Testis (tissue), 3 donors: ENCODE measurements around the gene TBC1D1. TPM values are rescaled to one million over a fixed set of nuclear protein-coding genes. Genes with fewer than 3 reads are reported as not detected.

Experiments used
- DNase-seq: peaks from one replicate; pipeline ENCODE4 v3.0.0-alpha.2; 2019
- H3K27ac ChIP-seq, 2 donors: fragments of 200-600 bp; sonication (generic); one replicate each; pipeline ENCODE4 v1.5.1; 2019
- H3K27me3 ChIP-seq: fragments of 200-600 bp; sonication (generic); one replicate; pipeline ENCODE4 v1.5.1; 2019
- H3K36me3 ChIP-seq: fragments of 200-600 bp; sonication (generic); one replicate; pipeline ENCODE4 v1.5.1; 2017; ENCODE audit warnings: low read depth; ENCODE audit errors: missing control alignments
- H3K4me1 ChIP-seq: fragments of 200-600 bp; sonication (generic); one replicate; pipeline ENCODE4 v1.5.1; 2019
- H3K4me3 ChIP-seq, 2 donors: fragments of 200-600 bp; sonication (generic); one replicate each; pipeline ENCODE4 v1.5.1; 2017 to 2019
- H3K9me3 ChIP-seq: fragments of 200-600 bp; sonication (generic); one replicate; pipeline ENCODE4 v1.5.1; 2017
- POLR2A ChIP-seq: fragments of 450-650 bp; IDR thresholded peaks from one replicate; pipeline ENCODE4 v1.6.1; 2017; ENCODE audit warnings: antibody characterized with exemption, mild to moderate bottlenecking, moderate library complexity
- WGBS, 2 donors: methylation state at CpG; one replicate each; pipeline ENCODE4 v1.1.5; 2018; 5-methylcytosine and 5-hydroxymethylcytosine counted together
- intact Hi-C: fragments of 100-400 bp; cut with DNase I; formaldehyde crosslinking; loops from one replicate; pipeline ENCODE4 v1.15.1; 2023; ENCODE audit warnings: low total_unique reads
- polyA plus RNA-seq: library from polyadenylated mRNA; stranded (reverse); fragments of 350-450 nt; fragmentation: Illumina TruSeq; extraction: RNeasy Lipid Tissue Mini Kit (QIAGEN cat#74804); gene quantifications from one replicate; pipeline ENCODE4 v1.2.3, GENCODE V29; 2014; ENCODE audit warnings: low read depth, low replicate concordance; ENCODE audit not compliant: insufficient read depth
- total RNA-seq, 2 donors: library from RNA; depleted of rRNA; stranded (reverse); fragments of >200 nt; gene quantifications; one replicate each; pipeline ENCODE4 v1.2.3, GENCODE V29; 2016
- TF ChIP-seq, protein P1 (sequence below), 3 experiments: fragments of 450-650 bp in 2 of 3; fragments of 200-600 bp in 1 of 3; sonication (generic) in 1 of 3; IDR thresholded peaks; one replicate each; pipeline ENCODE4 v1.5.1; 2016 to 2019; ENCODE audit warnings: antibody characterized with exemption in 3 of 3, mild to moderate bottlenecking in 2 of 3, moderate library complexity in 1 of 3

The TBC1D1 gene
- total and polyA plus RNA-seq, 3 donors from 2014 or later = 130 to 208 (median 167) TPM

DNA sequence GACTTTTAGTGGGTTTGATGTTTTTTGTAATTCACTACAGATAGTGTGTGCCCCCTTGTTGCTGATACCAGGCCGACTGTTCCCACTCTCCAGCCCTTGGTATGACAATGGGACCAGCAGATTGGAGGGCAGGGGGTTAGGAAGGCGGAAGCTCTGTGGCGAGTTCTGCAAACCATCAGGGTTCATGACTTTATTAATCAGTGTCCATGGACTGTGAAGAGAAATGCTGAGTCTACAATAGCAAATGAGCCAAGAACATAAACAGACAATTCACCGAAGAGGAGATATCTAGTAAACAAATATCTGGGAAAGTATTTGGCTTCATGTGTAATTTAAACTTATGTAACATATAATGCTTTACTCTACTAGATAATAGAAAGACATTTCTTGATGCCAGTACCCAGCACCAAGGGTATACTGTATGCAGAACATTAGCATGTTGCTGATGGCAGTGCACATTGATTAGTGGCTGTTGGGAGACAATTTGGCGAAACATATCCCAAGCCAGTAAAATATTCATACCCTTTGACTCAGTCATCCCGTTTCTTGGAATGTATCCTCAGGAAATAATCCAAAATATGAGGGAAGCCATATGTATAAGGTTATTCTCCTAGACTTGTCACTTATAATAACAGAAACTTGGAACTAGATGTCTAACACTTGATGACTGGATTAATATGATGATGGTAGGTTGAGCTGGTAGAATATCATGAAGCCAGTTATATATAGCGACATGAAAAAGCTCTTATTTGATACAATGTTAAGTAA is 238.8 kb downstream of the TBC1D1 start:
- DNase-seq = no peak

DNA sequence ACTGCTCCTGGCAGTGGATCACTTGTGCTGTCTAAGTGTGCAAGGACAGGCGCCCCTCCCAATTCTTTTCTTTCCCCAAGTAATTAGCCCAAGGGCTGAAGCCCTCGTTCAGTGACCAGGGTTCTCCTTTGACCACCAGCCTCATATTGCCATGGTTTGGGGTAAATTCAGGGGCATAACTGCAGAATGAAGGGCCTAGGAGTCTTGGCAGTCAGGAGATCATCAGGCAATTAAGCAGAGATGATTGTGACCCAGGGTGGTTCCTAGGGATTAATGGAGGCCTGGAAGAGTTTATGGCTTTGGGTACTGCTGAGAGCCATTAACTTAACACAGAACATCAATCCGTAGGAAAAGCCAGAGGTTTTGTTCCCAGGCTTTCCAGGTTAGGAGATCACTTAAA is 240.0 kb downstream of the TBC1D1 start:
- Histone ChIP-seq H3K4me3 (no peak overlapping the region), H3K27ac (peak overlapping the region in 1 of 2 donors; percentile 2), H3K36me3 (no peaks in the 10 kb centered on the region), H3K9me3 (no peaks in the 10 kb centered on the region), H3K4me1 (peaks cover 7% of the 10 kb centered on the region), H3K27me3 (no peaks in the 10 kb centered on the region)
- no peak for TF ChIP-seq POLR2A
- TF ChIP-seq, protein P1, sequence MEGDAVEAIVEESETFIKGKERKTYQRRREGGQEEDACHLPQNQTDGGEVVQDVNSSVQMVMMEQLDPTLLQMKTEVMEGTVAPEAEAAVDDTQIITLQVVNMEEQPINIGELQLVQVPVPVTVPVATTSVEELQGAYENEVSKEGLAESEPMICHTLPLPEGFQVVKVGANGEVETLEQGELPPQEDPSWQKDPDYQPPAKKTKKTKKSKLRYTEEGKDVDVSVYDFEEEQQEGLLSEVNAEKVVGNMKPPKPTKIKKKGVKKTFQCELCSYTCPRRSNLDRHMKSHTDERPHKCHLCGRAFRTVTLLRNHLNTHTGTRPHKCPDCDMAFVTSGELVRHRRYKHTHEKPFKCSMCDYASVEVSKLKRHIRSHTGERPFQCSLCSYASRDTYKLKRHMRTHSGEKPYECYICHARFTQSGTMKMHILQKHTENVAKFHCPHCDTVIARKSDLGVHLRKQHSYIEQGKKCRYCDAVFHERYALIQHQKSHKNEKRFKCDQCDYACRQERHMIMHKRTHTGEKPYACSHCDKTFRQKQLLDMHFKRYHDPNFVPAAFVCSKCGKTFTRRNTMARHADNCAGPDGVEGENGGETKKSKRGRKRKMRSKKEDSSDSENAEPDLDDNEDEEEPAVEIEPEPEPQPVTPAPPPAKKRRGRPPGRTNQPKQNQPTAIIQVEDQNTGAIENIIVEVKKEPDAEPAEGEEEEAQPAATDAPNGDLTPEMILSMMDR (IDR thresholded peaks at IDR 0.05) = no peak
- DNase-seq = no peak
- intact Hi-C loops = no loop called here
- WGBS, 2 donors = 47 to 72% methylated on average over 3 of the region's 3 CpGs

More for the DNA sequence above, 238.8 kb downstream of the TBC1D1 start:
- intact Hi-C loops = no loop called here
- TF ChIP-seq, protein P1 (IDR thresholded peaks at IDR 0.05) = no peak
- no peak for TF ChIP-seq POLR2A
- Histone ChIP-seq H3K4me3 (no peak overlapping the region), H3K27ac (no peak overlapping the region), H3K27me3 (no peaks in the 10 kb centered on the region), H3K36me3 (no peaks in the 10 kb centered on the region), H3K4me1 (peaks cover 7% of the 10 kb centered on the region), H3K9me3 (no peaks in the 10 kb centered on the region)
- 72 to 77% methylated on average over 7 of the region's 7 CpGs for WGBS, 2 donors

DNA sequence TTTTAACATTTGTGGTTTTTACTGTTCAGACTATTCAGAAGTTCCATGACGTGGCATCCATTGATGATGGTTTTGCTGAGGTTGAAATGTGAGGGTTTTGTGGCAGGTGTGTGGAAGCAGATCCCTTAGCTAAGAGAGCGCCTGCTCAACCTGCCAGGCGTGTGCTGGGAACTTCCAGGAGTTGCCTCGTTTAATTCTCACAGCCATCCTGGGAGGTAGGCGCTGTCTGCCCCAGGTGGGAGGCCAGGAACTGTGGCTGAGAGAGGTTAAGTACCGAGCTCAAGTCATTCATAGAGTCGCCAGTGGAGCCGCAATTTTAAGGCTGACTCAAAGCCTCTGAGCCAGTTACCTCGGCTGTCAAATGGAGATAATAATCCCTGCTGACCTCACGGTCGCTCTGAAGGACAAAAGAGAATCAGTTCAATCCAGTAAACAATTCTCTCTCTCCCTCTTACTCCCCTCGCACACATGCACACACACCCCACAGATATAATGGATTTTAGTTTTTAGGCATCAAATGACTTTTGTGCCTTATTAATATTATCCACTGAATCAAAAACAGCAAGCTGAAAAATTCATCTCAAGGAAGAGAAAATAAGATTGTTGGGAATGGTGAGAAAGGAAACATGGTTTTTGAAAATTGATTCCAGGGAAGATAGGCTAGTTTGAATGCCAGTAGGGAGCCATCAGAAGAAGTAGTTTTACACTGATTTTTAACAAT is 240.6 kb downstream of the TBC1D1 start:
- no peak for DNase-seq
- no peaks in the 10 kb centered on the region for H3K36me3 ChIP-seq
- intact Hi-C loops = no loop called here
- TF ChIP-seq POLR2A = no peak
- TF ChIP-seq, protein P1 (IDR thresholded peaks at IDR 0.05) = no peak
- H3K27me3 ChIP-seq = no peaks in the 10 kb centered on the region
- no peak overlapping the region for H3K4me3 ChIP-seq
- H3K4me1 ChIP-seq = peaks cover 7% of the 10 kb centered on the region
- WGBS, 2 donors = 63 to 73% methylated on average over 9 to 12 of the region's 12 CpGs
- H3K9me3 ChIP-seq = no peaks in the 10 kb centered on the region
- peak overlapping the region; percentile 2 to 77 for H3K27ac ChIP-seq

DNA sequence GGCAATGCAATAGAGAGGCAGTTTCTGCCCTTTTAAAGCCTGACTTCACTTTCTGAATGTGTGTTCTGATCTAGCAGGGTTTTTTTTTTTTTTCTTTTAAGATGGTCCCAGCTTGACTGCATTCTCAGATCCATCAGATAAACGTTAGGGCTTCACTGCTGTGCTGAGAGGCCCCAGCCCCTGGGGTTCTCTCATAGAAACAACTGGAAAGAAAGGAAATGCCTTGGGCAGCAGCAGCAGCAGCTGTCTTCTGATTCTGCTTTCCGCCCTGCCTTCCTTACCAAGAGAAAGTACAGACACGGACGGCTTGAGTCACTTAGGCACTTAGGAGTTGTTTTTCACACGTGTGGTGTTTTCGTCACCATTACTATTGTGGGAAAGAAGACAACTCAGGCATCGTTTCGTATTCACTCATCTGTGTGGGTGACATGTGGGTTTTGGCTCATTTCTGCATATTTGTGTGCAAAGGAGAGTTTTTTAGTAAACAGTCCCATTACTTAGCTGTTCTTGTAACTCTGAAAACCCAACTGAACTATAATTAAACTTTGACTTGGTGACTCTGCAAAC is 241.3 kb downstream of the TBC1D1 start:
- WGBS, 2 donors = 38 to 49% methylated on average over 8 of the region's 8 CpGs
- Histone ChIP-seq H3K9me3 (no peaks in the 10 kb centered on the region), H3K36me3 (no peaks in the 10 kb centered on the region), H3K4me3 (no peak overlapping the region), H3K27me3 (no peaks in the 10 kb centered on the region), H3K27ac (peak overlapping the region; percentile 2 to 77), H3K4me1 (peaks cover 7% of the 10 kb centered on the region)
- intact Hi-C loops = no loop called here
- peak; percentile 60 for DNase-seq
- TF ChIP-seq, protein P1 (IDR thresholded peaks at IDR 0.05) = no peak
- TF ChIP-seq POLR2A = no peak
